Measurements from ENCODE around the gene ETV3. TPM values are rescaled to one million over a fixed set of nuclear protein-coding genes. Genes with fewer than 3 reads are reported as not detected.

ETV3 gene
- total and polyA plus RNA-seq, 7 donors, result 5.5 to 22.7 (median 16.3) TPM

GRCh38 chr1:157108448-157108847 lies 29.7 kb downstream of the ETV3 start:
- Histone ChIP-seq H3K4me3 (no peak overlapping the region), H3K27me3 (ENCODE audit: insufficient read depth in 3 of 3, low read length in 2 of 3) (peaks cover 0 to 62% (median 15%) of the 10 kb centered on the region in 3 donors), H3K27ac (no peak overlapping the region), H3K9me3 (no peaks in the 10 kb centered on the region), H3K4me1 (no peaks in the 10 kb centered on the region), H3K36me3 (ENCODE audit: insufficient read depth in 1 of 2, low read depth in 1 of 2) (no peaks in the 10 kb centered on the region)
- 33 to 43% (median 36%) methylated on average over 6 of the region's 6 CpGs for WGBS, 3 donors
- no peak for ATAC-seq
- intact Hi-C loops (cut with DNase I), result no loop called here
- TF ChIP-seq CTCF (IDR thresholded peaks at IDR 0.05), result no peak
- no peak for DNase-seq

DNA sequence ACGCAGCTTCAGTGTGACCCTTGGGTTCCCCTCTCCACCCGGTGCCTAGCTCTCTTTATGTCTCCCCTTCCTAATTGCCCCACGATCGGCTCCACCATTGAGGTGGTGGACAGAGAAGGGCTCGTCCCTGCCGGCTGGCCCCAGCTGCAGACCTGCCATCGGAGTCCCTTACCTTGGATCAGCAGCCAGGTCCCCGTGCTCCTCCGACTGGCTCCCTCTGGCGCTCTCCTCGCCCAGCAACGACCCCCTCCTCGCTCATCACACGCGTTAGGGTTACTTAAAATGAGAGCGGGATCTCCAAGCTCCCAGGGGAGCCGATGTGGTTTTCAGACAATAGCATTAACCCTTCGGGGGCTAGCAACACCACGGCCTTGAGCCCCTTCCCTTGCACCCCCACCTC lies 30.5 kb downstream of the ETV3 start:
- Histone ChIP-seq H3K9me3 (no peaks in the 10 kb centered on the region), H3K27me3 (ENCODE audit: insufficient read depth in 3 of 3, low read length in 2 of 3) (peaks cover 0 to 57% (median 15%) of the 10 kb centered on the region in 3 donors), H3K27ac (no peak overlapping the region), H3K4me1 (no peaks in the 10 kb centered on the region), H3K36me3 (ENCODE audit: insufficient read depth in 1 of 2, low read depth in 1 of 2) (no peaks in the 10 kb centered on the region), H3K4me3 (no peak overlapping the region)
- no peak for ATAC-seq
- TF ChIP-seq CTCF (IDR thresholded peaks at IDR 0.05), result no peak
- intact Hi-C loops (cut with DNase I), result no loop called here
- no peak for DNase-seq
- WGBS, 3 donors, result 16 to 25% (median 16%) methylated on average over 19 of the region's 19 CpGs

DNA sequence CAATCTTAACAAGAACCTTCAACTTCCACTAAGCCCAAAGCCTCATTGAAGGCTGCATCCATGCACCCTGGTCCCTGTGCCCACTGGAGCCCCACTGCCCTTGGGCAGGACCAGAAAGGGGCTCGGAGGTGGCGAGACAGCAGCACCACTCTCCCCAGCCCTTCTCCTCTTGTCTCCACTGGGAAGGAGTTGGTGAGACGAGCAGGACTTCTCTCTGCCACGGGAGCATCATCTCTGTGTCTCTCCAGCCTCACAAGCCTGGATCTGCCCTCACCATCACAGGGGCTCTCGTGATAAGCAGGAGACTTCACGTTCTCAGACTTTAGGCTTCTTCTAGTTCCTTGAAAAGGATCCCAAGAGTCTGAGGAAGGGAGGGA lies 31.4 kb downstream of the ETV3 start:
- Histone ChIP-seq H3K4me3 (no peak overlapping the region), H3K9me3 (no peaks in the 10 kb centered on the region), H3K27ac (no peak overlapping the region), H3K4me1 (no peaks in the 10 kb centered on the region), H3K27me3 (ENCODE audit: insufficient read depth in 3 of 3, low read length in 2 of 3) (peaks cover 0 to 51% (median 15%) of the 10 kb centered on the region in 3 donors), H3K36me3 (ENCODE audit: insufficient read depth in 1 of 2, low read depth in 1 of 2) (no peaks in the 10 kb centered on the region)
- intact Hi-C loops (cut with DNase I), result no loop called here
- no peak for TF ChIP-seq CTCF (IDR thresholded peaks at IDR 0.05)
- 64 to 69% (median 65%) methylated on average over 6 of the region's 6 CpGs for WGBS, 3 donors
- DNase-seq (no peak), ATAC-seq (no peak)

DNA sequence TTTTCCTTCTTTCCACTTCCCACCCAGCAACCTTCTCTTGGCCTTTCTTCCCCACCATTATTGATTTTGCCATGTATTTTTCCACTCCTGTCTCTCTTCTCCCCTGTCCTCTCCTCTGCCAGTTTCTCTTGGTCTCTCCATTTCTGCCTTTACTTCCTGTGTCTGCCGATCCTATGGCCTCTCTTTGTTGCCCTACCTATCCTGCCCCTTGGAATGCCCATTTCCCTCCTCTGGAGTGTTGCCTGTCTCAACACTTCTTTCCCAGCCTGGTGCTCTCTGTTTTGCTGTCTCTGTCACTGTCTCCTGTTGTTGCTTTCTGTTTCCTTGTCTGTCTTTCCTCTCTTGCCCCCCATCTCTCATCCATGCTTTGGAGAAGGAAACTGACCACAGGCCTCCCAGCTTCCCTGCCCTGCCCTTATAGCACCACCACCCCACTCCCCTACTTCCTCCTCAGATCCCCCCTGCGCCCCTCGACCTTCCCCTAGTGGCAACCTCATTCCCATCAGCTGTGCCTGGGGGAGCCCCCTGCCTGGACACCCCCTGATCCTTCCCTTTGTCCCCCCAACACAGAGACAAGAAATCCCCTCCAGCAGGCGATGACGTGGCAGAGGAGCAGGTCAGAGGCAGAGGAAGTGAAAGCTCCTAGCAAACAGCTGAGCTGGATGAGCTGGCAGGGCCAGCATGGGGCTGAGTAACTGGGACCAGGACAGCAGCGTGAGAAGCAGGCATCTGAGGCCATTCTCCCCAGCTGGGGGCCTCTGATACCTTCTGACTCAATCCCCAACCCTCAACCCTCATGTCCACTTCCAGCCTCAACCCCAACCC lies 32.0 kb downstream of the ETV3 start:
- DNase-seq, result peak in 1 of 2 donors; percentile 35
- ATAC-seq, result no peak
- H3K27ac ChIP-seq, result no peak overlapping the region
- H3K9me3 ChIP-seq, result no peaks in the 10 kb centered on the region
- H3K4me1 ChIP-seq, result no peaks in the 10 kb centered on the region
- no peak for TF ChIP-seq CTCF (IDR thresholded peaks at IDR 0.05)
- WGBS, 3 donors, result 48 to 64% (median 54%) methylated on average over 5 to 6 of the region's 6 CpGs
- H3K27me3 ChIP-seq (ENCODE audit: insufficient read depth in 3 of 3, low read length in 2 of 3), result peaks cover 0 to 46% (median 15%) of the 10 kb centered on the region in 3 donors
- H3K36me3 ChIP-seq (ENCODE audit: insufficient read depth in 1 of 2, low read depth in 1 of 2), result no peaks in the 10 kb centered on the region
- intact Hi-C loops (cut with DNase I), result no loop called here
- H3K4me3 ChIP-seq, result no peak overlapping the region
